ENCODE measurements around the gene ZFPM1.

Gene ZFPM1

DNA sequence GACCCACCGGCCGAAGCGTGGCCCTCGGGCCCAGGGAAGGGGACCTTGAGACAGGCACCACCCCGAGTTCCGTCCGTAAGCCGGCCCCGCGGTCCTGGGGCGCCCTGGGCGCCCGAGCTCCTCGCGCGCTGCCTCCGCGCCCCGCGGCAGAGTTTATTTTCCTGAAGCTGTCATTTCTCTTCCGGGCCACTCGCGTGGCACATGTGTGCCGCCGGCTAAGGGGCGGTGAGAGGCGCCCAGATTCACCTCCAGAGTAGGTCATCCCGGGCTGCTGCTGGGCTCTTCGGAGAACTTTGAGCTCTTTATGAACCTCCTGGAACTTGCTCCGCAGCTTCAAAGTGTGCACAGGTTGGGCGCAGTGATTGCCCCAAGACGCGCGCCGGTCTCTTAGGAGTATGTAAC lies 117.6 kb downstream of the ZFPM1 start:
- Mint-ChIP-seq H3K9me3 (no peaks in the 10 kb centered on the region), H3K4me1 (ENCODE audit: low read depth) (peaks cover 26% of the 10 kb centered on the region), H3K4me3 (peak overlapping the region; percentile 89), H3K27ac (peak overlapping the region; percentile 79), H3K36me3 (ENCODE audit: low read depth) (peaks cover 21% of the 10 kb centered on the region), H3K27me3 (ENCODE audit: low read depth) (no peaks in the 10 kb centered on the region)
- peak; percentile 46 for DNase-seq (ENCODE audit: low spot score)

DNA sequence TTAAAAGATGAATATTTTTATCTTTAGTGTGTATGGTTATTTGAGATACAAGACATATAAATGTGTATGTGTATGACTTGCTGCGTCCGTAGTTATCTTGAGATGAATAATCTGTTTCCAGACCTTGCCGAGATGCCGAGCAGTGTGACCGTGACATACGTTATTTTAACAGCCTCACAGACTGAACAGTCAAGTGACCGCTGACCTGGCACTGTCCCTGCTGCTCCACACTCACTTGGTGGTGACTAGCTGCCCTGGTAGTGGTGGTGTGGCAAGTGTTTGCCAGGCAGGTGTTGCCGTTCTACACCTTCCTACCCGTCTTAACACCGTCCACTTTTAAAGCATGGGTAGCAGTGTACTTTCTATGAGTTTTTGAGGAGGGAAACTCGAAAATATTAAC lies 122.2 kb downstream of the ZFPM1 start:
- Mint-ChIP-seq H3K36me3 (ENCODE audit: low read depth) (peaks cover 51% of the 10 kb centered on the region), H3K4me1 (ENCODE audit: low read depth) (peaks cover 18% of the 10 kb centered on the region)

DNA sequence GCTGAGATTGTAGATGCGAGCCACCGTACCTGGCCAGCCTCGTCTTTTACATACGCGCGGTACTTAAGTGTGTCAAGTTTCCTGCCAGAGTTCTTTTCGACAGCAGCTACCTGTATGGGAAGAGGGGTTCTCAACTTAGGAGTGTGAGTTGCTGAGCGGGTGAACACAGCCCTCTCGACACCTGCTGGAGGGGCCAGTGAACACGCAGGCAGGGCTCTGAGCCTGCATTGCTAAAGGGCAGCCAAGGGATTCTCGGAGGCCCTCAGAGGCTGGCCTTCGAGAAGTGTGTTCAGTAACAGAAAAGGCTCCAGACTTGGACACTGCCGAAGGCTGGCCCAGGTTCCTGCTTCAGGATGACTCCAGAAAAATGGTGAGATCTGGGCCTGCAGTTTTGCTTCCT lies 123.2 kb downstream of the ZFPM1 start:
- no peak overlapping the region for H3K27ac Mint-ChIP-seq
- H3K4me3 Mint-ChIP-seq, result no peak overlapping the region
- H3K4me1 Mint-ChIP-seq (ENCODE audit: low read depth), result peaks cover 16% of the 10 kb centered on the region
- no peaks in the 10 kb centered on the region for H3K27me3 Mint-ChIP-seq (ENCODE audit: low read depth)
- no peak for DNase-seq (ENCODE audit: low spot score)
- H3K36me3 Mint-ChIP-seq (ENCODE audit: low read depth), result peaks cover 60% of the 10 kb centered on the region
- H3K9me3 Mint-ChIP-seq, result no peaks in the 10 kb centered on the region

More for the DNA sequence above, 122.2 kb downstream of the ZFPM1 start:
- H3K4me3 Mint-ChIP-seq, result no peak overlapping the region
- H3K27ac Mint-ChIP-seq, result no peak overlapping the region
- no peaks in the 10 kb centered on the region for H3K9me3 Mint-ChIP-seq
- no peaks in the 10 kb centered on the region for H3K27me3 Mint-ChIP-seq (ENCODE audit: low read depth)
- DNase-seq (ENCODE audit: low spot score), result no peak

DNA sequence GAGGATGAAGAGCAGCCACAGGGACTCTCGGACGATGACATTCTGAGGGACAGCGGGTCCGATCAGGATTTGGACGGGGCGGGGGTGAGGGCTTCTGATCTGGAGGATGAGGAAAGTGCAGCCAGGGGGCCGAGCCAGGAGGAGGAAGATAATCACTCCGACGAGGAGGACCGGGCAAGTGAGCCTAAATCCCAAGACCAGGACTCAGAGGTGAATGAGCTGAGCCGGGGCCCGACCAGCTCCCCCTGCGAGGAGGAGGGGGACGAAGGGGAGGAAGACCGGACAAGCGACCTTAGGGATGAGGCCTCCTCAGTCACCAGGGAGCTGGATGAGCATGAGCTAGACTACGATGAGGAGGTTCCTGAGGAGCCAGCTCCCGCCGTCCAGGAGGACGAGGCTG lies 124.1 kb downstream of the ZFPM1 start:
- peaks cover 60% of the 10 kb centered on the region for H3K36me3 Mint-ChIP-seq (ENCODE audit: low read depth)
- H3K27me3 Mint-ChIP-seq (ENCODE audit: low read depth), result no peaks in the 10 kb centered on the region
- H3K27ac Mint-ChIP-seq, result peak overlapping the region; percentile 77
- H3K9me3 Mint-ChIP-seq, result no peaks in the 10 kb centered on the region
- peaks cover 8% of the 10 kb centered on the region for H3K4me1 Mint-ChIP-seq (ENCODE audit: low read depth)
- H3K4me3 Mint-ChIP-seq, result no peak overlapping the region
- DNase-seq (ENCODE audit: low spot score), result no peak

DNA sequence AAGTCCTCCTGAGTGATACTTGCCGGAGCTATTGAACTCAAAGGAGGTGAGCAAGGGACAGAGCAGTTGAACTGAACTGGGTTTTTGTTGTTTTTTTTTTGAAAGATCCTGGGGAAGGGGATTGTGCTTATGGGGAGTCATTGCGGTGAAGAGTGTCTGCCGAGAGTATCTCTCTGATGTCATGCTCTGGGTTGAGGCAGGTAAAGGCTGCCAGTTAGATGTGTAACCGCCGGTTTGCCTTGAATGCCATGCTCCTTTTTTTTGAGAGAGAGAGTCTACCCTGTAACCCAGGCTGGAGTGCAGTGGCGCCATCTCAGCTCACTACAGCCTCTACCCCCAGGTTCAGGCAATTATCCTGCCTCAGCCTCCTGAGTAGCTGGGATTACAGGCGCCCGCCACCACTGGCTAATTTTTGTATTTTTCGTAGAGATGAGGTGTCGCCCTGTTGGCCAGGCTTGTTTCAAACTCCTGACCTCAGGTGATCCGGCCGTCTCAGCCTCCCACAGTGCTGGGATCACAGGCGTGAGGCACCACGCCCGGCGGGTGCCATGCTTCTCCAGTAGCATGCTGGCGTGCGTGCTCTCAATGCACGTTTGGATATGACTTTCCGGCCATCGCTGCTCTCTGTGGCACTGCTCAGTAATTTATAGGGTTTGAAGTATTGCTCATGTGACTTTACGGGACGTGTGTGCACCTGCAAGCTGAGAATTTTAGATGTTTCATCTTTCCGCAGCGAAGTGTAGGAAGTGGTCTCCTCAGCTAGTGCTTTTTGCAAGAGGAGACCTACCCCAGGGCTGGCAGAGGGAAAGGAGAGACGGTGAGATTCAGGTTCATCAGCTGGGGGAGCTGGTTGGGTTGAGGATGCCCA lies 125.6 kb downstream of the ZFPM1 start:
- no peaks in the 10 kb centered on the region for H3K9me3 Mint-ChIP-seq
- H3K4me3 Mint-ChIP-seq, result no peak overlapping the region
- DNase-seq (ENCODE audit: low spot score), result no peak
- no peaks in the 10 kb centered on the region for H3K27me3 Mint-ChIP-seq (ENCODE audit: low read depth)
- peak overlapping the region; percentile 24 for H3K27ac Mint-ChIP-seq
- H3K4me1 Mint-ChIP-seq (ENCODE audit: low read depth), result peaks cover 4% of the 10 kb centered on the region
- H3K36me3 Mint-ChIP-seq (ENCODE audit: low read depth), result peaks cover 57% of the 10 kb centered on the region

DNA sequence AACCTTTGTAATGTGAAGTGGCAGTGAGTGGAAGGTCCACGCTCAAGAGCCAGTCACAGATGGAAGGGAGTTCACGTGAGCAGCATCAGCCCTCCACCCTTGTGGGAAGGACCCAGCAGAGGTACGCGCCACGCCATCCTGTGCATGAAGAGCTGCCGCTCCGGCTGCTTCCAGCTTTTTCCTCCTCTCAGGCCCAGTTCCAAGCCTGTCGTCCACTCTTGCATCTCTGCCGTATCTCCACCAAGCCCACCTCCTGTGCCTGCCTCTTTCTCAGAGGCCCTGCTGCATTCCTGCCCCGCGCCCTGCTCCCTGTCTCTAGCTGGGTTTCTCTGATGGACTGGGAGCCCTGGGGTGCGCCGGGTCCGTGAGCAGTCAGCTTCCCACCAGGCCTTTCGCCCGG lies 127.3 kb downstream of the ZFPM1 start:
- Mint-ChIP-seq H3K4me1 (ENCODE audit: low read depth) (peaks cover 8% of the 10 kb centered on the region), H3K27ac (no peak overlapping the region), H3K9me3 (no peaks in the 10 kb centered on the region), H3K27me3 (ENCODE audit: low read depth) (no peaks in the 10 kb centered on the region), H3K4me3 (no peak overlapping the region), H3K36me3 (ENCODE audit: low read depth) (peaks cover 52% of the 10 kb centered on the region)
- DNase-seq (ENCODE audit: low spot score), result no peak

DNA sequence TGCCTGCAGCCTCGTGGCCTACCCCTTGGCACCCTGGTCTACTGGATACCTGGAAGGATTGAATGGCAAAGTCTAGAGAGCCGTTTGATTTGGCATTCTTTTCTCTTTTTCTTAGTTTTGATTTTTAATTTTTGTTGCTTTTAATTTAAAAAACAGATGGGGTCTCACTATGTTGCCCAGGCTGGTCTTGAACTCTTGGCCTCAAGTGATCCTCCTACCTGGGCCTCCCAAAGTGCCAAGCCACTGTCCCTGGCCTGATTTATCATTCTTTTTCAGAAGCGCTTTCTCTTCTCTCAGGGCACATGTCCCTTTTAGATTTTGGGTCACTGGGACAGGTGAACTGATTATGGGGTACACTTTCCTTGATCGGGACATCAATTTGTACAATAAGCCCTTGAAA lies 128.0 kb downstream of the ZFPM1 start:
- H3K9me3 Mint-ChIP-seq, result no peaks in the 10 kb centered on the region
- no peaks in the 10 kb centered on the region for H3K27me3 Mint-ChIP-seq (ENCODE audit: low read depth)
- DNase-seq (ENCODE audit: low spot score), result no peak
- peaks cover 12% of the 10 kb centered on the region for H3K4me1 Mint-ChIP-seq (ENCODE audit: low read depth)
- H3K27ac Mint-ChIP-seq, result no peak overlapping the region
- no peak overlapping the region for H3K4me3 Mint-ChIP-seq
- peaks cover 53% of the 10 kb centered on the region for H3K36me3 Mint-ChIP-seq (ENCODE audit: low read depth)

DNA sequence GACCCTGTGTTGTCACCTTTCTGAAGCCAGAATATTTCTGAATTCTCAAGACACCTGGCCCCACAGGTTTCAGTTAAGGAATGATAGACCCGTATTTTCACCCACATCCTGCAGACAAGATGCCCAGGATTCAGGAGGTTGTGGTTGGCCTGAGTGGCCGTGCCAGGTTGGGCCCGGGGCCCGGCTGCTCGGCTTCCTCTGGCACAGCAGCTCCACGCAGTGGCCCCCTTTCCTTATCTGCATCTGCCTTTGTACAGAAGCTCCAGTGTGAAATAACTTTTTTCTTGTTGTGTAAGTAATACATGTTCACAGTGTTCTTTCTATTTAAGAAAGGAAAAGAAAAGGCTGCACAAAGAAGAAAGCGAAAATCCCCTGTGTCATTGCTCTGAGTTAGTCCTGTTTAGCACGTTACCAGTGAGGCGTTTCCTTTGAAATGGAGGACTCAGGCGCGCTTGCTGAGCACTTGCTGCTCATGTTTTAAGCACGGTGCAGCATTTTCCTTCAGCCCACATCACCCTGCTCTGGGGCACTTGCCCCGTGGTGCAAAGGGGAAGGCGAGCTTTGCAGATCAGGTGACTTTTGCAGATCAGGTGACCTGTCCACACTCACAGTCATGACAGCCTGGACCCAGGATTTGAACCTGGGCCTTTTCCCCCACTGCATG lies 130.0 kb downstream of the ZFPM1 start:
- H3K4me1 Mint-ChIP-seq (ENCODE audit: low read depth), result peaks cover 26% of the 10 kb centered on the region
- H3K27me3 Mint-ChIP-seq (ENCODE audit: low read depth), result no peaks in the 10 kb centered on the region
- peaks cover 54% of the 10 kb centered on the region for H3K36me3 Mint-ChIP-seq (ENCODE audit: low read depth)
- H3K27ac Mint-ChIP-seq, result no peak overlapping the region
- H3K4me3 Mint-ChIP-seq, result no peak overlapping the region
- no peaks in the 10 kb centered on the region for H3K9me3 Mint-ChIP-seq
- no peak for DNase-seq (ENCODE audit: low spot score)

DNA sequence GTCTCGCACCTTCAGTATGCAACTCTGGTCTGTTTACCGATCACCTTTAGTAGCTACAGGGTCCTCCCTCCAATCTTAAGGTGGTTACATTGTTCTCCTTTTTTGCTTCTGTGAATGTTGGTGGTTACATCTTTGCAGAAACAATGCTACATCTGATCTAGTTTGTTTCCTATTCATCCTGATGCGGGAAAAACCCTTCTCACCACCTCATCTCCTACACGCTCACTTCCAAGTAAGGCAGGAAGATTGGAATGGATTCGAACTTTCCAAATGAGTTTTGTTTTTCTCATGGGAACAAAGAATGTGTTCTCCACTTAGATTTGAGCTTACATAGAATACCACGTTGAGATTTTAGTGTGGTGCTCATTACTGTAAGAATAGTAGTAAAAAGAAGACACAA lies 131.6 kb downstream of the ZFPM1 start:
- no peak for DNase-seq (ENCODE audit: low spot score)
- Mint-ChIP-seq H3K36me3 (ENCODE audit: low read depth) (peaks cover 59% of the 10 kb centered on the region), H3K4me3 (no peak overlapping the region), H3K9me3 (no peaks in the 10 kb centered on the region), H3K27me3 (ENCODE audit: low read depth) (no peaks in the 10 kb centered on the region), H3K4me1 (ENCODE audit: low read depth) (peaks cover 41% of the 10 kb centered on the region), H3K27ac (peak overlapping the region; percentile 19)

DNA sequence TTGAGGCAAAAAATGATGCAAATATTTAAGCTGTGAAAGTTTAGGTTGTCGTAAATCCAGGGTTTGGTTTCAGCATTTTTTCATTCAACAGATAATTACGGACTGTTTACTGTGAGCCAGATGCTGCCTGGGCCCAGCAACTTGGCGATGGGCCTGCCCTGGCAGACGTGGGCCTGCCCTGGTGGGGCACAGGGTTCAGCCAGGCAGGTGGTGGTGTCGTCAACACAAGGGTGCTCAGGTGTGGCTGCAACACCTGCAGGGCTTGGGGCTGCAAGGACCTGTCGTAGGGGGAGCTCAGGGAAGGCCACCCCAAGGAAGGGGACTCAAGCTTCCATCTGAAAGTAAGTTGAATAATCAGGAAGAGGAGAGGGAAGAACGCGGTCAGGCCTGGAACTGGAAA lies 132.2 kb downstream of the ZFPM1 start:
- no peaks in the 10 kb centered on the region for H3K27me3 Mint-ChIP-seq (ENCODE audit: low read depth)
- H3K9me3 Mint-ChIP-seq, result no peaks in the 10 kb centered on the region
- peaks cover 45% of the 10 kb centered on the region for H3K4me1 Mint-ChIP-seq (ENCODE audit: low read depth)
- H3K27ac Mint-ChIP-seq, result peak overlapping the region; percentile 26
- DNase-seq (ENCODE audit: low spot score), result no peak
- peaks cover 62% of the 10 kb centered on the region for H3K36me3 Mint-ChIP-seq (ENCODE audit: low read depth)
- no peak overlapping the region for H3K4me3 Mint-ChIP-seq

DNA sequence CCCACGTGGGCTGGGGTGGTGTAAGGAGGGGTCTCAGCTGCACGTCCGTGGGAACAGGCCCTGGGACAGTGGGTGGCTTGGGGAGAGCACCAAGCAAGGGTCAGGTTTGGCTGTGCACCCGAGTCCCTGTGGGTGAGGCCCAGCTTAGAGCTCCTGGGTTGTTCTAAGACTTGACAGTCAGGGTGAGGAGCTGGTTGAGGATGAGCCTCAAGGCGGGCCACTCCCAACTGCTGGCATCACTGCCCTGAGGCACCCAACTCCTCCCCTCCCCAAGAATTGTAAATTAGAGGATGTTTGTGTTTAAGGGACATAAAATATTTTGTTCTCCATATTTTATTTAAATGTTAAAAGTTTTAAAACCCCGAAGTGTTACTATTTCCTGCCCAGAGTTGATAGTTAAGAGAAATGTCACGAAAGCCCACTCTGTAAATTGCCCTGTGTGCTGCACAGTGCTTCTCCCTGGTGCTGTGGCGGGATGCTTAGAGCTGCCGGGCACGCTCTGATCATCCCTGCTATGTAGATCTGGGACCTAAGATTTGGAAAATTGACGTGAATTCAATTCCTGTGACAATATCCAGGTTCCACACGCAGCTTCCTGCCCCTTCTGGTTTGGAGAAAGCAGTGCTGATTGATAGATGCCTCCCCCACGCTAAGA lies 133.0 kb downstream of the ZFPM1 start:
- peak overlapping the region; percentile 22 for H3K27ac Mint-ChIP-seq
- H3K36me3 Mint-ChIP-seq (ENCODE audit: low read depth), result peaks cover 58% of the 10 kb centered on the region
- no peaks in the 10 kb centered on the region for H3K9me3 Mint-ChIP-seq
- H3K4me3 Mint-ChIP-seq, result no peak overlapping the region
- no peak for DNase-seq (ENCODE audit: low spot score)
- H3K4me1 Mint-ChIP-seq (ENCODE audit: low read depth), result peaks cover 46% of the 10 kb centered on the region
- H3K27me3 Mint-ChIP-seq (ENCODE audit: low read depth), result no peaks in the 10 kb centered on the region

Data from T-helper 2 cell treated with Interferon-gamma antibody and Interleukin-4, amounts not matched to agents 5 μg/mL and 100 μg/mL, for 36 hours (primary cell).